ENCODE results near the gene SEC24A.

GRCh38 chr5:134758504-134759341 lies 110.1 kb downstream of the SEC24A start, which contains the start of gene DDX46:
- TF ChIP-seq CTCF (IDR thresholded peaks at IDR 0.05) = peak; percentile 47 to 83 (median 64)
- peak in 3 of 4 donors; percentile 52 to 64 (median 62) for TF ChIP-seq POLR2A (IDR thresholded peaks at IDR 0.05)

Data from esophagus squamous epithelium (tissue), 4 donors.